GM20000 (cell line): ENCODE data around the gene OR2C1.

Experiments used
- DNase-seq: peaks from one replicate; pipeline ENCODE4 v3.0.0; 2012; ENCODE audit warnings: low spot score
- CTCF ChIP-seq: IDR thresholded peaks from 2 replicates; pipeline ENCODE4 v1.5.1; 2012; ENCODE audit warnings: mild to moderate bottlenecking, control low read depth; ENCODE audit errors: extremely low read depth, missing control alignments

Gene OR2C1

GRCh38 chr16:3388325-3388724, 32.6 kb downstream of the OR2C1 start:
- DNase-seq, result no peak
- TF ChIP-seq CTCF, result no peak

- no peak for DNase-seq
- TF ChIP-seq CTCF, result no peak
Measured at GRCh38 chr16:3389663-3390338, 34.1 kb downstream of the OR2C1 start.

GRCh38 chr16:3400446-3400778, 44.7 kb downstream of the OR2C1 start:
- no peak for DNase-seq
- TF ChIP-seq CTCF, result no peak

- no peak for TF ChIP-seq CTCF
- peak; percentile 100 for DNase-seq
Measured at GRCh38 chr16:3400779-3401688, 45.3 kb downstream of the OR2C1 start, which contains the start of the genes ZNF174 and ZSCAN32. Gene ZNF174 (plus strand): TSS chr16:3401215. CDS start chr16:3402005, 790 bp downstream. Gene ZSCAN32 (minus strand): TSS chr16:3401004. CDS start chr16:3397557, 3,447 bp downstream.

GRCh38 chr16:3401719-3402397, 46.2 kb downstream of the OR2C1 start:
- no peak for DNase-seq
- TF ChIP-seq CTCF, result no peak
